Measurements from ENCODE around the gene S100A7A. TPM values are rescaled to one million over a fixed set of nuclear protein-coding genes. Genes with fewer than 3 reads are reported as not detected.

The S100A7A gene
- total and polyA plus RNA-seq, 7 donors = not detected

DNA sequence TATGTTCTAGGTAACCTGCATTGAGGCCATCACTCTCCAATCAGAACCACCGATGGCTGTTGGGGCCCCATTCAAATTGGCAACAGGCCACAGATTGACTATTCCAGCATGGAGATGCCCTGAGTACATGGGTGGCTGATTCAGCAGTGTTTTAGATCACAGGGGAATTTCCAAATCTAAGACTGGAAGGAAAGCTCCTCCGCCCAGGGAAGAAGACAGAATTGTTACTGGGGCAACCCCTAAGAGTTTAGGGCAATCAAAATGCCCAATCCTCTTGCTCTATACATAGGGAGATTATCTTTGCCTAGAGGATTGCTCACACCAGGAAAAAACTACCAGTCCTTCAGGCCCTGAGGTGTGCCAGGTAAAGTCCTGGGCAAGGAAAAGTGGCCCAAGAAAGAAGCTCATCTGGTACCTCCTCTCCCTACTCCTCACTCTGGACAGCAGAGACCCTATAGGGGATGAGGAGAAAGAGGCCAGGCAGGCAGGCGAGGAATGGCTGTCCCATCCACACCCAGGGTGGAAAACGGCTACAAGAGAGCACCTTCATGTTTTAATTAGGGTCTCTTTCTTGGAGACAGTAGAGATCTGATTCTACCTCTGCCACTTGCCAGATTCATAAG is 31.3 kb upstream of the S100A7A start:
- Histone ChIP-seq H3K27ac (no peak overlapping the region), H3K4me3 (no peak overlapping the region), H3K4me1 (no peaks in the 10 kb centered on the region), H3K36me3 (ENCODE audit: insufficient read depth in 1 of 2, low read depth in 1 of 2) (no peaks in the 10 kb centered on the region), H3K9me3 (no peaks in the 10 kb centered on the region), H3K27me3 (ENCODE audit: insufficient read depth in 3 of 3, low read length in 2 of 3) (no peaks in the 10 kb centered on the region)
- ATAC-seq = no peak
- WGBS, 3 donors = 74 to 77% (median 75%) methylated on average over 4 of the region's 4 CpGs
- DNase-seq = no peak
- TF ChIP-seq, protein P1, sequence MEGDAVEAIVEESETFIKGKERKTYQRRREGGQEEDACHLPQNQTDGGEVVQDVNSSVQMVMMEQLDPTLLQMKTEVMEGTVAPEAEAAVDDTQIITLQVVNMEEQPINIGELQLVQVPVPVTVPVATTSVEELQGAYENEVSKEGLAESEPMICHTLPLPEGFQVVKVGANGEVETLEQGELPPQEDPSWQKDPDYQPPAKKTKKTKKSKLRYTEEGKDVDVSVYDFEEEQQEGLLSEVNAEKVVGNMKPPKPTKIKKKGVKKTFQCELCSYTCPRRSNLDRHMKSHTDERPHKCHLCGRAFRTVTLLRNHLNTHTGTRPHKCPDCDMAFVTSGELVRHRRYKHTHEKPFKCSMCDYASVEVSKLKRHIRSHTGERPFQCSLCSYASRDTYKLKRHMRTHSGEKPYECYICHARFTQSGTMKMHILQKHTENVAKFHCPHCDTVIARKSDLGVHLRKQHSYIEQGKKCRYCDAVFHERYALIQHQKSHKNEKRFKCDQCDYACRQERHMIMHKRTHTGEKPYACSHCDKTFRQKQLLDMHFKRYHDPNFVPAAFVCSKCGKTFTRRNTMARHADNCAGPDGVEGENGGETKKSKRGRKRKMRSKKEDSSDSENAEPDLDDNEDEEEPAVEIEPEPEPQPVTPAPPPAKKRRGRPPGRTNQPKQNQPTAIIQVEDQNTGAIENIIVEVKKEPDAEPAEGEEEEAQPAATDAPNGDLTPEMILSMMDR (IDR thresholded peaks at IDR 0.05) = no peak
- intact Hi-C loops (cut with DNase I) = no loop called here

DNA sequence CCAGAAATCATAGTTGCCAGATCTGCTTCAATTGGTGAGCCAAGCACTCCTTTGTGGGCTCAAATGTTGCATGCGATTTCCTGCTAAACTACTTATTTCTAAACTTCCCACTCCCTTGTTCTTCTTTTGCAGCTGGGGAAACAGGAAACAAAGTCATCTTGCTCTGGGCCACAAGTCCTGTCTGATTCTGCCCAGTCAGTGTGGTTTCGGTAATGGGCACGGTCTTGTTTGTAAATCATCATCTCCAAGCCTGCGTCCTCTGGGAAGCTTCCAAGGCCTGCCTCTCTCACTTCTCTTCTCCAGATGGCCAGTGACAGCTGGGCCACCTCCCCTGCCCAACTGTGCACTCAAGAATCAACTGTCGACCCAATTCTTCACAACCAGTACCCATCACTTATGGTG is 29.8 kb upstream of the S100A7A start:
- TF ChIP-seq, protein P1 (IDR thresholded peaks at IDR 0.05) = no peak
- H3K4me1 ChIP-seq = no peaks in the 10 kb centered on the region
- no peaks in the 10 kb centered on the region for H3K36me3 ChIP-seq (ENCODE audit: insufficient read depth in 1 of 2, low read depth in 1 of 2)
- H3K9me3 ChIP-seq = no peaks in the 10 kb centered on the region
- H3K4me3 ChIP-seq = no peak overlapping the region
- WGBS, 3 donors = 38 to 51% (median 44%) methylated on average over 5 of the region's 5 CpGs
- H3K27me3 ChIP-seq (ENCODE audit: insufficient read depth in 3 of 3, low read length in 2 of 3) = no peaks in the 10 kb centered on the region
- no peak overlapping the region for H3K27ac ChIP-seq
- peak in 3 of 4 donors; percentile 31 to 46 (median 36) for ATAC-seq
- DNase-seq = peak; percentile 39 to 61
- intact Hi-C loops (cut with DNase I) = no loop called here

DNA sequence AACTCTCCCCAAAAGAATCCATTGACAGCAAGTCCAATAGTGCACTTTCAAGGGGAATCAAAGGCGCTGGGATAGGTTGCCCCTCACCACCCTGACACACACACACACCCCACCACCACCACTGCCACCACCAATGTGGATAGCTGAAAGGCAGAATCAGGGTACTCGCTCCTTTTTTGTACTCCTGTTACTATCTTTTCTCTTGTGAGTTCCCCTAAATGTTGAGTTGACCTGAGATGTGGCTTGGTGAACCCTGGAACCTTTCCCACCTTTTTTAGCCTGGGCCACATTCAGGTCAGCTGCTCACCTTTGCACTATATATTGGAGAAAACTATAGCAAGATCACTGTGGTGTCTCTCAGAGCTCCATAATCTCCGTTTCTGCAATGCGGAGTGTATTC is 29.3 kb upstream of the S100A7A start:
- intact Hi-C loops (cut with DNase I) = no loop called here
- no peak for DNase-seq
- Histone ChIP-seq H3K4me3 (no peak overlapping the region), H3K27ac (no peak overlapping the region), H3K4me1 (no peaks in the 10 kb centered on the region), H3K9me3 (no peaks in the 10 kb centered on the region), H3K36me3 (ENCODE audit: insufficient read depth in 1 of 2, low read depth in 1 of 2) (no peaks in the 10 kb centered on the region), H3K27me3 (ENCODE audit: insufficient read depth in 3 of 3, low read length in 2 of 3) (no peaks in the 10 kb centered on the region)
- TF ChIP-seq, protein P1 (IDR thresholded peaks at IDR 0.05) = no peak
- WGBS, 3 donors = 87% methylated on average over 4 of the region's 4 CpGs
- ATAC-seq = no peak

DNA sequence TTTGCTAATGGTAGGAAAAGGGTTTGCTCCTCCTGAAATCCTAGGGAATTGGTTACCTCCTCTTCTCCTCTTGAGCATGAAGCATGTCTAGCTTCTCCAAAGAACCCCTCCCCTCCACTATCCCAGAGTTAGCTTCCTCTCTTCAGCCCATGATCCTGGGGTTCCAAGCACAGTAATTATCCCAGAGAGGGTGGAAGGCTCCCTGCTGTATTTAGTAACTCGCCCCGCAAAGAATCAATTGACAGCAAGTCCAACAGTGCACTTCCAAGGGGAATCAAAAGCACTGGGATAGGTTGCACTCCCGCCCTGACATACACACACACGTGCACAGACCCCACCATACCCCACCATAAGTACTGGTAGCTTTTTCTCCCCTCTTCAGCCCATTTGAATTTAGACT is 28.5 kb upstream of the S100A7A start:
- DNase-seq (no peak), ATAC-seq (no peak)
- no peaks in the 10 kb centered on the region for H3K36me3 ChIP-seq (ENCODE audit: insufficient read depth in 1 of 2, low read depth in 1 of 2)
- TF ChIP-seq, protein P1 (IDR thresholded peaks at IDR 0.05) = no peak
- no peaks in the 10 kb centered on the region for H3K4me1 ChIP-seq
- intact Hi-C loops (cut with DNase I) = no loop called here
- 62 to 78% (median 76%) methylated on average over 4 of the region's 4 CpGs for WGBS, 3 donors
- H3K27me3 ChIP-seq (ENCODE audit: insufficient read depth in 3 of 3, low read length in 2 of 3) = no peaks in the 10 kb centered on the region
- no peaks in the 10 kb centered on the region for H3K9me3 ChIP-seq
- no peak overlapping the region for H3K27ac ChIP-seq
- no peak overlapping the region for H3K4me3 ChIP-seq

DNA sequence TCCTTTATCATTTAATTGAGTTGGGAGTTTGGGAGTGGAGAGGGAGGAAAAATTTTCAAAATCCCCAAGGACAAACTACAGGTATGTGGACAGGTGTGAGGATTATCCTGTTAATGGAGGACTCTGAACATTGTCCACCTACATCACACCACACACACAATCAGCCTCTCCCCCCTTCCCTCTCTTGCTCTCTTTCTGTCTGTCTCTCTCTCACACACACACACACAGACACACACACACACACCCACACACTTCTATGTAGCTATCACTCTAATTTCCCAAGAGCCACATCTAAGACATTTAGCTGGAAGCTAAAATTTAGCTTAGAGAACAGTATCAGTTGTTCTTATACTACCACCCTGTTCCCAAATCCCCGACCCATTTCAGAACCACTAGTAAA is 26.9 kb upstream of the S100A7A start:
- Histone ChIP-seq H3K4me3 (no peak overlapping the region), H3K27ac (no peak overlapping the region), H3K9me3 (no peaks in the 10 kb centered on the region), H3K36me3 (ENCODE audit: insufficient read depth in 1 of 2, low read depth in 1 of 2) (no peaks in the 10 kb centered on the region), H3K27me3 (ENCODE audit: insufficient read depth in 3 of 3, low read length in 2 of 3) (no peaks in the 10 kb centered on the region), H3K4me1 (no peaks in the 10 kb centered on the region)
- ATAC-seq (no peak), DNase-seq (no peak)
- TF ChIP-seq, protein P1 (IDR thresholded peaks at IDR 0.05) = no peak
- 82 to 90% (median 85%) methylated on average over 1 of the region's 1 CpG for WGBS, 3 donors
- intact Hi-C loops (cut with DNase I) = no loop called here

Measured in psoas muscle (tissue), 8 donors.